NCI-H510A treated with DMSO at 0.1 percent for 48 hours (cell line): ENCODE data around the gene GAGE12C.
"Not testable (repeated sequence)": the region's sequence is repeated elsewhere in the genome, so short reads cannot be mapped to it uniquely, and the experiment has no call there.

ENCODE experiments used
- DNase-seq: peaks from one replicate; lab custom pipeline; 2025; lab: John Stamatoyannopoulos, UW

Gene GAGE12C, protein sequence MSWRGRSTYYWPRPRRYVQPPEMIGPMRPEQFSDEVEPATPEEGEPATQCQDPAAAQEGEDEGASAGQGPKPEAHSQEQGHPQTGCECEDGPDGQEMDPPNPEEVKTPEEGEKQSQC

DNA sequence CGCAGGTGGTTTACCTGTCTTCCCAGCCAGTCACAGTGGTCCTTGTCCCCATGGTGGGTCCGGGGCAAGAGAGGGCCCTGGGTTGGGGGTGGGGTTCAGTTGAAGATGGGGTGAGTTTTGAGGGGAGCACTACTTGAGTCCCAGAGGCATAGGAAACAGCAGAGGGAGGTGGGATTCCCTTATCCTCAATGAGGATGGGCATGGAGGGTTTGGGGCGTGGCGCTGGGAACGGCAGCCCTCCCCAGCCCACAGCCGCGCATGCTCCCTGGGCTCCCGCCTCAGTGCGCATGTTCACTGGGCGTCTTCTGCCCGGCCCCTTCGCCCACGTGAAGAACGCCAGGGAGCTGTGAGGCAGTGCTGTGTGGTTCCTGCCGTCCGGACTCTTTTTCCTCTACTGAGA lies at the start of gene GAGE12C:
GAGE12C (plus strand) TSS at position 301 of the 400 bp plus-strand sequence. CDS start 1,155 bp downstream, outside the sequence.
- not testable (repeated sequence) for DNase-seq

DNA sequence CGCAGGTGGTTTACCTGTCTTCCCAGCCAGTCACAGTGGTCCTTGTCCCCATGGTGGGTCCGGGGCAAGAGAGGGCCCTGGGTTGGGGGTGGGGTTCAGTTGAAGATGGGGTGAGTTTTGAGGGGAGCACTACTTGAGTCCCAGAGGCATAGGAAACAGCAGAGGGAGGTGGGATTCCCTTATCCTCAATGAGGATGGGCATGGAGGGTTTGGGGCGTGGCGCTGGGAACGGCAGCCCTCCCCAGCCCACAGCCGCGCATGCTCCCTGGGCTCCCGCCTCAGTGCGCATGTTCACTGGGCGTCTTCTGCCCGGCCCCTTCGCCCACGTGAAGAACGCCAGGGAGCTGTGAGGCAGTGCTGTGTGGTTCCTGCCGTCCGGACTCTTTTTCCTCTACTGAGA lies 9.5 kb downstream of the GAGE12C start, which contains the start of gene GAGE12D:
GAGE12D (plus strand) TSS at position 301 of the 400 bp plus-strand sequence. CDS start 1,155 bp downstream, outside the sequence.
- DNase-seq, result not testable (repeated sequence)

DNA sequence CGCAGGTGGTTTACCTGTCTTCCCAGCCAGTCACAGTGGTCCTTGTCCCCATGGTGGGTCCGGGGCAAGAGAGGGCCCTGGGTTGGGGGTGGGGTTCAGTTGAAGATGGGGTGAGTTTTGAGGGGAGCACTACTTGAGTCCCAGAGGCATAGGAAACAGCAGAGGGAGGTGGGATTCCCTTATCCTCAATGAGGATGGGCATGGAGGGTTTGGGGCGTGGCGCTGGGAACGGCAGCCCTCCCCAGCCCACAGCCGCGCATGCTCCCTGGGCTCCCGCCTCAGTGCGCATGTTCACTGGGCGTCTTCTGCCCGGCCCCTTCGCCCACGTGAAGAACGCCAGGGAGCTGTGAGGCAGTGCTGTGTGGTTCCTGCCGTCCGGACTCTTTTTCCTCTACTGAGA lies 19.0 kb downstream of the GAGE12C start, which contains the start of gene GAGE12E:
GAGE12E (plus strand) TSS at position 301 of the 400 bp plus-strand sequence. CDS start 1,155 bp downstream, outside the sequence.
- not testable (repeated sequence) for DNase-seq

- DNase-seq, result not testable (repeated sequence)
These were observed 28.6 kb downstream of the GAGE12C start, which contains the start of gene GAGE12F for GRCh38 chrX:49560542-49560941. TSS of gene GAGE12F (plus strand) at chrX:49560842. CDS start at chrX:49561997, 1,155 bp downstream.

DNA sequence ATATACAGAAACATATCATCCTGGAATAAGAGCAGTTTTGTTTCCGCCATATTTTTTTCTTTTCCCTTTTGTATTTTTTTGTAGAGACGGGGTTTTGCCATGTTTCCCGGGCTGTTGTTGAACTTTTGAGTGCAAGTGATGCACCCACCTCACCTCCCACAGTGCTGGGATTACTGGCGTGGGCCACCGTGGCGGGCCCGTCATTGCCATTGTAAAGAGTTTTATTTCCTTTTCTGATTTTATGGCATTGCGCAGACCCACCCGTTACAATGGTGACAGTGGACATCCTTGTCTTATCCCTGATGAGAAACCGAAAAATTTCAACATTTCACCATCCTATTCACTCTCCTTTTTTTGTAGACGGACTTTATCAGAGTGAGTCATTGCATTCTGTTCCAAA lies 36.8 kb downstream of the GAGE12C start:
- not testable (repeated sequence) for DNase-seq

- not testable (repeated sequence) for DNase-seq
These were observed 37.2 kb downstream of the GAGE12C start for GRCh38 chrX:49569152-49569551.

- DNase-seq, result not testable (repeated sequence)
These were observed 38.1 kb downstream of the GAGE12C start, which contains the start of gene GAGE12G for GRCh38 chrX:49570100-49570499. TSS of gene GAGE12G (plus strand) at chrX:49570400. CDS start at chrX:49571555, 1,155 bp downstream.

GRCh38 chrX:49579649-49580048 lies 47.7 kb downstream of the GAGE12C start, which contains the start of gene GAGE12H:
TSS of gene GAGE12H (plus strand) at chrX:49579949. CDS start at chrX:49581104, 1,155 bp downstream.
- not testable (repeated sequence) for DNase-seq
